HepG2 (cell line): Measurements from ENCODE around the gene SCN8A. TPM values are rescaled to one million over a fixed set of nuclear protein-coding genes. Genes with fewer than 3 reads are reported as not detected.

Source experiments
- ATAC-seq: fragments of 200-7000 bp; cut with Tn5 transposase; 3 replicates; pipeline ENCODE4 v1.9.1; 2020; ENCODE audit warnings: mild to moderate bottlenecking, moderate library complexity
- BruUV-seq: library from RNA; stranded (reverse); fragments of 400-500 nt; replicated peaks from 2 replicates; lab custom pipeline; 2021; lab: Mats Ljungman, UMichigan
- CTCF ChIA-PET: fragments of 300-600 bp; formaldehyde crosslinking; extraction: SDS; loops from one replicate; lab custom pipeline; 2021; ENCODE audit warnings: low total read pairs, inconsistent platforms, low intra/inter-chr PET ratio; lab: Yijun Ruan, JAX
- POLR2A ChIA-PET: fragments of 350-600 bp; sonication (Branson Sonifier 250); formaldehyde crosslinking; loops from one replicate; lab custom pipeline; 2020; ENCODE audit warnings: antibody characterized with exemption, inconsistent platforms; lab: Yijun Ruan, JAX
- DNase-seq: peaks from one replicate; pipeline ENCODE4 v3.0.0-alpha.2; 2015; ENCODE audit warnings: low spot score
- FAIRE-seq: peaks from 3 replicates; lab custom pipeline; 2011; peaks lifted over from hg19 to GRCh38; lab: Jason Lieb, UNC
- H2AFZ ChIP-seq: one replicate; pipeline ENCODE4 v1.6.1; 2011; ENCODE audit warnings: low read length, inconsistent platforms
- H3K27ac ChIP-seq: fragments of 300-600 bp; 3 replicates; pipeline ENCODE4 v1.8.0; 2011; ENCODE audit warnings: mixed run types, mild to moderate bottlenecking, mixed read lengths, low read length, inconsistent platforms; ENCODE audit not compliant: insufficient read depth; ENCODE audit errors: extremely low read length
- H3K27me3 ChIP-seq, 2 experiments: fragments of 200-600 bp in 1 of 2; 2 replicates in 1 of 2; 3 replicates in 1 of 2; pipeline versions ENCODE4 v1.6.0 to v1.8.0; 2011; ENCODE audit warnings: low read length in 2 of 2, mild to moderate bottlenecking in 2 of 2, moderate library complexity in 2 of 2, inconsistent platforms in 1 of 2; ENCODE audit not compliant: insufficient read depth in 2 of 2, control insufficient read depth in 1 of 2
- H3K36me3 ChIP-seq, 2 experiments: fragments of 200-600 bp in 1 of 2; replicated peaks in 1 of 2; 2 replicates in 1 of 2; 3 replicates in 1 of 2; pipeline versions ENCODE4 v1.5.1 to v1.8.0; 2011; ENCODE audit warnings: low read length in 2 of 2, inconsistent platforms in 1 of 2; ENCODE audit not compliant: insufficient read depth in 2 of 2, control insufficient read depth in 1 of 2
- H3K4me1 ChIP-seq: 2 replicates; pipeline ENCODE4 v1.5.1; 2012; ENCODE audit warnings: low read length, inconsistent platforms; ENCODE audit not compliant: insufficient read depth
- H3K4me2 ChIP-seq: 2 replicates; pipeline ENCODE4 v1.6.0; 2011; ENCODE audit warnings: low read depth, low read length, inconsistent platforms
- H3K4me3 ChIP-seq, 3 experiments: fragments of 200-600 bp in 1 of 3; sonication (generic), shearing (Covaris generic) in 1 of 3; replicated peaks in 1 of 3; 2 replicates each; pipeline ENCODE4 v1.5.1; 2011 to 2016; ENCODE audit warnings: low read length in 3 of 3, inconsistent platforms in 2 of 3, low read depth in 2 of 3, mild to moderate bottlenecking in 2 of 3, control low read depth in 1 of 3, mixed read lengths in 1 of 3; ENCODE audit not compliant: insufficient read depth in 1 of 3
- H3K79me2 ChIP-seq: one replicate; pipeline ENCODE4 v1.6.1; 2011; ENCODE audit warnings: low read length, inconsistent platforms; ENCODE audit not compliant: insufficient read depth
- H3K9ac ChIP-seq: 2 replicates; pipeline ENCODE4 v1.6.0; 2011; ENCODE audit warnings: mild to moderate bottlenecking, low read depth, low read length, inconsistent platforms; ENCODE audit not compliant: insufficient read depth
- H3K9me3 ChIP-seq: 2 replicates; pipeline ENCODE4 v1.5.1; 2012; ENCODE audit warnings: mild to moderate bottlenecking, low read length
- H4K20me1 ChIP-seq: 2 replicates; pipeline ENCODE4 v1.6.0; 2011; ENCODE audit warnings: inconsistent platforms, mild to moderate bottlenecking, low read length, moderate library complexity; ENCODE audit not compliant: insufficient read depth
- PCBP1 ChIP-seq: fragments of 200-400 bp; formaldehyde crosslinking; IDR thresholded peaks from 2 replicates; pipeline ENCODE4 v1.6.1; 2017; ENCODE audit warnings: mild to moderate bottlenecking, low read depth, low read length, borderline replicate concordance
- TOPORS ChIP-seq: sonication (generic); formaldehyde crosslinking; IDR thresholded peaks from 2 replicates; pipeline ENCODE4 v1.8.0; 2023; ENCODE audit warnings: mild to moderate bottlenecking, missing genetic modification reagents
- ZBTB10 ChIP-seq: sonication (generic); formaldehyde crosslinking; IDR thresholded peaks from 2 replicates; pipeline ENCODE4 v1.4.0; 2020; ENCODE audit warnings: missing genetic modification reagents, borderline replicate concordance
- ZNF224 ChIP-seq: sonication (generic); formaldehyde crosslinking; IDR thresholded peaks from 2 replicates; pipeline ENCODE4 v1.5.0; 2020; ENCODE audit warnings: mild to moderate bottlenecking, missing genetic modification reagents
- ZNF276 ChIP-seq: sonication (generic); formaldehyde crosslinking; IDR thresholded peaks from 2 replicates; pipeline ENCODE4 v1.4.0; 2020; ENCODE audit warnings: mild to moderate bottlenecking, low read depth, missing genetic modification reagents
- ZNF280D ChIP-seq: sonication (generic); formaldehyde crosslinking; IDR thresholded peaks from 2 replicates; pipeline ENCODE4 v1.5.1; 2020; ENCODE audit warnings: mild to moderate bottlenecking, missing genetic modification reagents
- ZNF468 ChIP-seq: sonication (generic); formaldehyde crosslinking; IDR thresholded peaks from 2 replicates; pipeline ENCODE4 v1.8.0; 2022; ENCODE audit warnings: mild to moderate bottlenecking, moderate library complexity, missing genetic modification reagents
- ZNF572 ChIP-seq: sonication (generic); formaldehyde crosslinking; IDR thresholded peaks from 2 replicates; pipeline ENCODE4 v1.5.1; 2020; ENCODE audit warnings: mild to moderate bottlenecking, missing genetic modification reagents
- ZNF713 ChIP-seq: sonication (generic); formaldehyde crosslinking; IDR thresholded peaks from 2 replicates; pipeline ENCODE4 v1.4.0; 2020; ENCODE audit warnings: mild to moderate bottlenecking, missing genetic modification reagents
- ZNF891 ChIP-seq: sonication (generic); formaldehyde crosslinking; IDR thresholded peaks from 2 replicates; pipeline ENCODE4 v1.5.0; 2020; ENCODE audit warnings: mild to moderate bottlenecking, missing genetic modification reagents
- WGBS: methylation state at CpG from one replicate; pipeline ENCODE4 v1.1.6; 2017; ENCODE audit warnings: low lambda C conversion rate; 5-methylcytosine and 5-hydroxymethylcytosine counted together
- in situ Hi-C: cut with HindIII; loops from 2 replicates; pipeline ENCODE4 v1.10.0; 2017; ENCODE audit warnings: low pct_unique_long_range_greater_than_20kb; ENCODE audit not compliant: extremely low pct_ligation_motif_present
- intact Hi-C: fragments of 100-400 bp; cut with micrococcal nuclease; formaldehyde crosslinking; loops from one replicate; pipeline ENCODE4 v1.10.0; 2022; ENCODE audit not compliant: unreplicated experiment
- polyA plus RNA-seq, 8 experiments: library from polyadenylated mRNA; depleted of rRNA in 3 of 8; stranded (reverse) in 7 of 8; unstranded in 1 of 8; fragments of >200 nt; fragmentation: Illumina TruSeq in 4 of 8; extraction: Trizol in 4 of 8; gene quantifications; 2 replicates each; pipeline versions ENCODE4 v1.2.1 to v1.2.3, GENCODE V29; 2011 to 2016; ENCODE audit warnings: low read depth in 4 of 8, missing spikeins in 1 of 8, mixed read lengths in 1 of 8; ENCODE audit not compliant: insufficient read depth in 1 of 8
- total RNA-seq, 5 experiments: library from RNA; depleted of rRNA; stranded (reverse); fragments of >200 nt; fragmentation: Illumina TruSeq; extraction: Trizol; gene quantifications; 2 replicates each; pipeline ENCODE4 v1.2.3, GENCODE V29; 2016; ENCODE audit warnings: low read depth in 1 of 5
- TF ChIP-seq, protein P1 (sequence below): sonication (generic); formaldehyde crosslinking; IDR thresholded peaks from 2 replicates; pipeline ENCODE4 v1.8.0; 2022; ENCODE audit warnings: mild to moderate bottlenecking, missing genetic modification reagents

The SCN8A gene
- total and polyA plus RNA-seq, 2 of the 13 experiments (the other 11 are each of a cell fraction or from before 2014, with no cell fraction given) = 0.57 to 1.4 TPM

GRCh38 chr12:51645961-51646360 is 54.9 kb downstream of the SCN8A start (continued):
- TF ChIP-seq ZNF280D (CRISPR knock-in tag) = no peak
- TF ChIP-seq, all 625 proteins: peak for 0

DNA sequence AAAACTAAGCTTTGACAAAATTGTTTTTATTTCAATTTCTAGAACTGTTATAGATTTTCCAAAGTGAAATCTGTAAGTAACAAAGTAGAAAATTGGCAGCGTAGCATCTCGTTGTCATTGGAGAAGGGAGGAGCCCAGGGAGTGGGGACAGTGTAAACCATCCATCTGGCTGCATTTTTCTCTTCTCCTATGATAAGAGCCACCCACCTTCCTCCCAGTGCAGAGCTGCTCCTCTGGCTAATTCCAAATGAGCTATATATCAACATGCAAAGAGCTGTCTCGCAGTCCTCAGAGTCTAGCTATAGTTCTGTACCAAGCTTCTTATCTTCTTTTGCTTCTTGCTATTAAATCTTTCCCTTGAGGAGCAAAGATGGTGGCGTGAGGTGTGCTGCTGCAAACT is 56.6 kb downstream of the SCN8A start:
- no TSS peak for BruUV-seq
- ATAC-seq (no peak), FAIRE-seq (no peak), DNase-seq (no peak)
- Histone ChIP-seq H3K36me3 (no peaks in the 10 kb centered on the region), H3K27me3 (no peaks in the 10 kb centered on the region), H3K79me2 (no peaks in the 10 kb centered on the region), H3K9me3 (no peaks in the 10 kb centered on the region), H4K20me1 (no peaks in the 10 kb centered on the region), H3K9ac (no peak overlapping the region), H2AFZ (no peak overlapping the region), H3K27ac (no peak overlapping the region), H3K4me1 (no peaks in the 10 kb centered on the region), H3K4me3 (no peak overlapping the region), H3K4me2 (no peak overlapping the region)
- intact Hi-C loops (no loop called here), in situ Hi-C loops (no loop called here)
- ChIA-PET CTCF (no interaction called here), POLR2A (no interaction called here)
- 63% methylated on average over 4 of the region's 4 CpGs for WGBS
- TF ChIP-seq PCBP1 = no peak
- no peak for TF ChIP-seq ZNF224 (CRISPR knock-in tag)
- no peak for TF ChIP-seq ZNF891
- TF ChIP-seq, protein P1, sequence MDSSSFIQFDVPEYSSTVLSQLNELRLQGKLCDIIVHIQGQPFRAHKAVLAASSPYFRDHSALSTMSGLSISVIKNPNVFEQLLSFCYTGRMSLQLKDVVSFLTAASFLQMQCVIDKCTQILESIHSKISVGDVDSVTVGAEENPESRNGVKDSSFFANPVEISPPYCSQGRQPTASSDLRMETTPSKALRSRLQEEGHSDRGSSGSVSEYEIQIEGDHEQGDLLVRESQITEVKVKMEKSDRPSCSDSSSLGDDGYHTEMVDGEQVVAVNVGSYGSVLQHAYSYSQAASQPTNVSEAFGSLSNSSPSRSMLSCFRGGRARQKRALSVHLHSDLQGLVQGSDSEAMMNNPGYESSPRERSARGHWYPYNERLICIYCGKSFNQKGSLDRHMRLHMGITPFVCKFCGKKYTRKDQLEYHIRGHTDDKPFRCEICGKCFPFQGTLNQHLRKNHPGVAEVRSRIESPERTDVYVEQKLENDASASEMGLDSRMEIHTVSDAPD (CRISPR knock-in tag) = no peak
- no peak for TF ChIP-seq ZNF713 (CRISPR knock-in tag)
- TF ChIP-seq ZNF572 (CRISPR knock-in tag) = no peak
- no peak for TF ChIP-seq ZNF276 (CRISPR knock-in tag)
- no peak for TF ChIP-seq ZNF468 (CRISPR knock-in tag)
- no peak for TF ChIP-seq ZBTB10 (CRISPR knock-in tag)
- TF ChIP-seq TOPORS = no peak
